ENCODE measurements around the gene SLC15A4. TPM values are rescaled to one million over a fixed set of nuclear protein-coding genes. Genes with fewer than 3 reads are reported as not detected.
"Not testable (repeated sequence)": the region's sequence is repeated elsewhere in the genome, so short reads cannot be mapped to it uniquely, and the experiment has no call there.

Gene SLC15A4
- total RNA-seq, 1 experiment from 2014 or later = 32.0 TPM

GRCh38 chr12:128848371-128848770 is 24.6 kb upstream of the SLC15A4 start:
- BruUV-seq (replicated peaks) = no TSS peak
- TF ChIP-seq CTCF (IDR thresholded peaks at IDR 0.05; ENCODE audit: unreplicated experiment) = no peak
- intact Hi-C loops (cut with micrococcal nuclease) = no loop called here
- Mint-ChIP-seq H3K27me3 (ENCODE audit: insufficient read depth, unreplicated experiment) (no peaks in the 10 kb centered on the region), H3K9me3 (ENCODE audit: unreplicated experiment) (peaks cover 17% of the 10 kb centered on the region), H3K27ac (ENCODE audit: low read depth, unreplicated experiment) (no peak overlapping the region), H3K4me3 (ENCODE audit: unreplicated experiment) (no peak overlapping the region), H3K4me1 (ENCODE audit: insufficient read depth, unreplicated experiment) (no peaks in the 10 kb centered on the region), H3K36me3 (ENCODE audit: insufficient read depth, unreplicated experiment) (no peaks in the 10 kb centered on the region)
- CTCF ChIA-PET = no interaction called here
- POLR2A ChIA-PET = no interaction called here
- DNase-seq (ENCODE audit: unreplicated experiment) = no peak

GRCh38 chr12:128846671-128847070 is 22.9 kb upstream of the SLC15A4 start:
- H3K27ac Mint-ChIP-seq (ENCODE audit: low read depth, unreplicated experiment); intact Hi-C loops (cut with micrococcal nuclease); H3K4me1 Mint-ChIP-seq (ENCODE audit: insufficient read depth, unreplicated experiment); DNase-seq (ENCODE audit: unreplicated experiment); CTCF ChIA-PET; BruUV-seq (replicated peaks); POLR2A ChIA-PET; H3K36me3 Mint-ChIP-seq (ENCODE audit: insufficient read depth, unreplicated experiment); H3K27me3 Mint-ChIP-seq (ENCODE audit: insufficient read depth, unreplicated experiment); H3K4me3 Mint-ChIP-seq (ENCODE audit: unreplicated experiment): not testable (repeated sequence)
- peaks cover 17% of the 10 kb centered on the region for H3K9me3 Mint-ChIP-seq (ENCODE audit: unreplicated experiment)

- BruUV-seq (replicated peaks) = no TSS peak
- peaks cover 13% of the 10 kb centered on the region for H3K27me3 Mint-ChIP-seq (ENCODE audit: insufficient read depth, unreplicated experiment)
- no peak overlapping the region for H3K4me3 Mint-ChIP-seq (ENCODE audit: unreplicated experiment)
- H3K36me3 Mint-ChIP-seq (ENCODE audit: insufficient read depth, unreplicated experiment) = no peaks in the 10 kb centered on the region
- ChIA-PET CTCF (interaction anchor here (0.7 kb wide), 1 partner anchor 20 kb away, joined by 4 read pairs; no protein-coding TSS in a partner anchor), POLR2A (no interaction called here)
- no peak for TF ChIP-seq CTCF (IDR thresholded peaks at IDR 0.05; ENCODE audit: unreplicated experiment)
- peaks cover 10% of the 10 kb centered on the region for H3K9me3 Mint-ChIP-seq (ENCODE audit: unreplicated experiment)
- DNase-seq (ENCODE audit: unreplicated experiment) = no peak
- H3K27ac Mint-ChIP-seq (ENCODE audit: low read depth, unreplicated experiment) = no peak overlapping the region
- intact Hi-C loops (cut with micrococcal nuclease) = no loop called here
- H3K4me1 Mint-ChIP-seq (ENCODE audit: insufficient read depth, unreplicated experiment) = no peaks in the 10 kb centered on the region
Measured at GRCh38 chr12:128844031-128844635, 20.4 kb upstream of the SLC15A4 start.

GRCh38 chr12:128843538-128843937 is 19.8 kb upstream of the SLC15A4 start:
- no peak overlapping the region for H3K4me3 Mint-ChIP-seq (ENCODE audit: unreplicated experiment)
- BruUV-seq (replicated peaks) = no TSS peak
- TF ChIP-seq CTCF (IDR thresholded peaks at IDR 0.05; ENCODE audit: unreplicated experiment) = no peak
- ChIA-PET CTCF (no interaction called here), POLR2A (no interaction called here)
- peaks cover 13% of the 10 kb centered on the region for H3K27me3 Mint-ChIP-seq (ENCODE audit: insufficient read depth, unreplicated experiment)
- H3K36me3 Mint-ChIP-seq (ENCODE audit: insufficient read depth, unreplicated experiment) = no peaks in the 10 kb centered on the region
- intact Hi-C loops (cut with micrococcal nuclease) = no loop called here
- H3K4me1 Mint-ChIP-seq (ENCODE audit: insufficient read depth, unreplicated experiment) = no peaks in the 10 kb centered on the region
- H3K9me3 Mint-ChIP-seq (ENCODE audit: unreplicated experiment) = peaks cover 7% of the 10 kb centered on the region
- no peak for DNase-seq (ENCODE audit: unreplicated experiment)
- no peak overlapping the region for H3K27ac Mint-ChIP-seq (ENCODE audit: low read depth, unreplicated experiment)

GRCh38 chr12:128842579-128842978 is 18.8 kb upstream of the SLC15A4 start:
- POLR2A ChIA-PET = no interaction called here
- H3K27me3 Mint-ChIP-seq (ENCODE audit: insufficient read depth, unreplicated experiment) = peaks cover 13% of the 10 kb centered on the region

More at GRCh38 chr12:128842579-128842978, 18.8 kb upstream of the SLC15A4 start:
- no TSS peak for BruUV-seq (replicated peaks)
- no peak for TF ChIP-seq CTCF (IDR thresholded peaks at IDR 0.05; ENCODE audit: unreplicated experiment)
- Mint-ChIP-seq H3K4me3 (ENCODE audit: unreplicated experiment) (no peak overlapping the region), H3K27ac (ENCODE audit: low read depth, unreplicated experiment) (no peak overlapping the region), H3K9me3 (ENCODE audit: unreplicated experiment) (no peaks in the 10 kb centered on the region), H3K36me3 (ENCODE audit: insufficient read depth, unreplicated experiment) (no peaks in the 10 kb centered on the region), H3K4me1 (ENCODE audit: insufficient read depth, unreplicated experiment) (no peaks in the 10 kb centered on the region)
- DNase-seq (ENCODE audit: unreplicated experiment) = no peak
- intact Hi-C loops (cut with micrococcal nuclease) = no loop called here
- CTCF ChIA-PET = no interaction called here

Measured in MCF 10A (cell line).